ENCODE measurements around the gene BBS12. TPM values are rescaled to one million over a fixed set of nuclear protein-coding genes. Genes with fewer than 3 reads are reported as not detected.

Gene BBS12
- total RNA-seq, 4 donors from 2014 or later = 10.3 to 15.2 (median 12.3) TPM

DNA sequence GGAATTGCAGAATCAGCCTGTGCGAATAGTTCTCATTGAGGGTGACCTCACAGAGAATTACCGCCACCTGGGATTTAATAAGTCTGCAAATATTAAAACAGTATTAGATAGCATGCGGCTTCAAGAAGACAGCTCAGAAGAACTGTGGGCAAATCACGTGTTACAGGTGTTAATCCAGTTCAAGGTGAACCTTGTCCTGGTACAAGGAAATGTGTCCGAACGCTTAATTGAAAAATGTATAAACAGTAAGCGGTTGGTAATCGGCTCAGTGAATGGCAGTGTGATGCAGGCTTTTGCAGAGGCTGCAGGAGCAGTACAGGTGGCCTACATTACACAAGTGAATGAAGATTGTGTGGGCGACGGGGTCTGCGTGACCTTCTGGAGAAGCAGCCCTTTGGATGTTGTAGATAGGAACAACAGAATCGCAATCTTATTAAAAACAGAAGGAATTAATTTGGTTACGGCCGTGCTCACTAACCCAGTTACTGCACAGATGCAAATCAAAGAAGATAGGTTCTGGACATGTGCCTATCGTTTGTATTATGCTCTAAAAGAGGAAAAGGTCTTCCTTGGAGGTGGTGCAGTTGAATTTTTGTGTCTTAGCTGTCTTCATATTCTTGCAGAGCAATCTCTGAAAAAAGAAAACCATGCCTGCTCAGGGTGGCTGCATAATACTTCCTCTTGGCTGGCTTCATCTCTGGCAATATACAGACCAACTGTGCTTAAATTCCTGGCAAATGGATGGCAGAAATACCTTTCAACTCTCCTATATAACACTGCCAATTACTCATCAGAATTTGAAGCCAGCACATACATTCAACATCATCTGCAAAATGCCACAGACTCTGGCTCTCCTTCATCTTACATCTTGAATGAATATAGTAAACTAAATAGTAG lies 10.7 kb downstream of the BBS12 start:
- H3K27me3 ChIP-seq = no peaks in the 10 kb centered on the region
- peaks cover 0 to 5% of the 10 kb centered on the region in 2 donors for H3K4me1 ChIP-seq
- peaks cover 11 to 15% of the 10 kb centered on the region in 2 donors for H3K36me3 ChIP-seq
- H3K9me3 ChIP-seq = no peaks in the 10 kb centered on the region
- intact Hi-C loops (cut with DNase I) = no loop called here
- no peak overlapping the region for H3K4me3 ChIP-seq (replicated peaks in 1 of 3)
- 88 to 98% methylated on average over 15 of the region's 15 CpGs for WGBS, 2 donors
- no peak for DNase-seq
- TF ChIP-seq, protein P1, sequence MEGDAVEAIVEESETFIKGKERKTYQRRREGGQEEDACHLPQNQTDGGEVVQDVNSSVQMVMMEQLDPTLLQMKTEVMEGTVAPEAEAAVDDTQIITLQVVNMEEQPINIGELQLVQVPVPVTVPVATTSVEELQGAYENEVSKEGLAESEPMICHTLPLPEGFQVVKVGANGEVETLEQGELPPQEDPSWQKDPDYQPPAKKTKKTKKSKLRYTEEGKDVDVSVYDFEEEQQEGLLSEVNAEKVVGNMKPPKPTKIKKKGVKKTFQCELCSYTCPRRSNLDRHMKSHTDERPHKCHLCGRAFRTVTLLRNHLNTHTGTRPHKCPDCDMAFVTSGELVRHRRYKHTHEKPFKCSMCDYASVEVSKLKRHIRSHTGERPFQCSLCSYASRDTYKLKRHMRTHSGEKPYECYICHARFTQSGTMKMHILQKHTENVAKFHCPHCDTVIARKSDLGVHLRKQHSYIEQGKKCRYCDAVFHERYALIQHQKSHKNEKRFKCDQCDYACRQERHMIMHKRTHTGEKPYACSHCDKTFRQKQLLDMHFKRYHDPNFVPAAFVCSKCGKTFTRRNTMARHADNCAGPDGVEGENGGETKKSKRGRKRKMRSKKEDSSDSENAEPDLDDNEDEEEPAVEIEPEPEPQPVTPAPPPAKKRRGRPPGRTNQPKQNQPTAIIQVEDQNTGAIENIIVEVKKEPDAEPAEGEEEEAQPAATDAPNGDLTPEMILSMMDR (IDR thresholded peaks at IDR 0.05) = no peak
- no peak for TF ChIP-seq POLR2A (IDR thresholded peaks at IDR 0.05)
- H3K27ac ChIP-seq = no peak overlapping the region

DNA sequence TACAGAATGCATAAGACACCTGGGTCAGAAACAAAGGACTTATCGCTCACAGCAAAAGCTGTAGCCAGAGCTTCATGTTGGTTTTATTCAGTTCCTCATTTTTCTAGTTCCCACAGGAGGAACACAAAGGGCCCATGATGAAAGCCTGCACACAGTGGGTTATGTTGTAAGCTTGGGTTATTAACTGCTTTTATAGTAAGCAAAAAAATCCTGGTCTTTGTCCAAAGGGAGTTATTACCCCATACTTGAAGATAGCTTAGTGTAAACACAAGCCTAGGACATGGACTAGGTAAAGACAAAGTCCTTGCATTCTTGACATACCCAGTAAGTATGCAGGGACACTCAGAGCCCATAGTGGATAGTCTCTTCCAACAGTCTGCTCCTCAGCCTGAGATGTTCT lies 11.7 kb downstream of the BBS12 start:
- H3K27me3 ChIP-seq = no peaks in the 10 kb centered on the region
- H3K4me1 ChIP-seq = peaks cover 0 to 5% of the 10 kb centered on the region in 2 donors
- no peak overlapping the region for H3K4me3 ChIP-seq (replicated peaks in 1 of 3)
- intact Hi-C loops (cut with DNase I) = no loop called here
- WGBS, 2 donors = 57 to 95% methylated on average over 1 of the region's 1 CpG
- no peak overlapping the region for H3K27ac ChIP-seq
- TF ChIP-seq POLR2A (IDR thresholded peaks at IDR 0.05) = no peak
- TF ChIP-seq, protein P1 (IDR thresholded peaks at IDR 0.05) = no peak
- peaks cover 11 to 15% of the 10 kb centered on the region in 2 donors for H3K36me3 ChIP-seq
- DNase-seq = no peak
- H3K9me3 ChIP-seq = no peaks in the 10 kb centered on the region

DNA sequence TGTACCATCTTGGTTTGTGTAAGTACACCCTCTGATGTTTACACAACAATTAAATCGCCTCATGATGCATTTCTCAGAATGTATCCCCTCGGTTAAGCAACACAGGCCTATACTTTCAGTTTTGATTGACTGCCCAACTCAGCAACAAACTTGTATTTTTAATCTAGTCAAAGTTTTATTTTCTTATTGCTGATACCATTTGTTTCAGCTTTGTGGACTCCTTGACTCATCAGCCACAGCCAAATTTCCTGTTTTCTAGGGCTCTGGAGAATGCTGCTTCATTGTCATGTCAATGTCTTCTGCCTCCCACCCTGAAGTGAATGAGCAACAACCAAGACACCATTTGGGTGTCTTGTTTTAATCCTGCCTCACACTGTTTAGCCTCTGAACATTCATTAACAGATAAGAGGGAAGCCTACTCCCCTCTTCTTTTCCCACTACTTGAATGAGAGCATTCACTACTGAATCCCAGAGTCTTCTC lies 14.0 kb downstream of the BBS12 start:
- whole genome bisulfite sequencing, 2 donors = 90 to 95% methylated on average over 2 of the region's 2 CpGs
- Histone ChIP-seq H3K27ac (no peak overlapping the region), H3K9me3 (no peaks in the 10 kb centered on the region), H3K4me1 (peaks cover 0 to 5% of the 10 kb centered on the region in 2 donors), H3K36me3 (peaks cover 11 to 15% of the 10 kb centered on the region in 2 donors), H3K27me3 (no peaks in the 10 kb centered on the region), H3K4me3 (replicated peaks in 1 of 3) (no peak overlapping the region)
- TF ChIP-seq, protein P1 (IDR thresholded peaks at IDR 0.05) = no peak
- no peak for TF ChIP-seq POLR2A (IDR thresholded peaks at IDR 0.05)
- DNase-seq = no peak
- intact Hi-C loops (cut with DNase I) = no loop called here

DNA sequence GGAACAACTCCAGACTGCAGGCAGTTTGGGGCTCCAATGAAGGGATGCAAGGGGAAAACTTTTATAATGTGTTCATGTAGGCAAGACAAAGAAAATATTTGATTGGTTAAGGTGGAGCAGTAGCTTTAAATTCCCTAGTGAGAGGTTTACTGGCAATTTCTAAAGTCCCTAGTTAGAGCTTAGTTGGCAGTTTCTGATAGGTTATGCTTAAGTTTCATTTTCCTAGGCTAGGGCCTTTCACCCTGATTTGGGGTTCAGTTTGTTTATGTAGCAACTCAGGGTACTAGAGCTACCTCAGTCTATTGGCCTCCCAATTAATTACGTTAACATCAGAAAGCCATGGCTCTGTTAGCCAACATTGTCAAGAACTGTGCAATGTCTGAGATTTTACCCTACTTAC lies 14.6 kb downstream of the BBS12 start:
- H3K36me3 ChIP-seq = peaks cover 8 to 12% of the 10 kb centered on the region in 2 donors
- no peak for DNase-seq
- TF ChIP-seq, protein P1 (IDR thresholded peaks at IDR 0.05) = no peak
- TF ChIP-seq POLR2A (IDR thresholded peaks at IDR 0.05) = no peak
- no peak overlapping the region for H3K27ac ChIP-seq
- peaks cover 0 to 5% of the 10 kb centered on the region in 2 donors for H3K4me1 ChIP-seq
- H3K9me3 ChIP-seq = no peaks in the 10 kb centered on the region
- intact Hi-C loops (cut with DNase I) = no loop called here
- 25 to 100% methylated on average over 1 of the region's 1 CpG for WGBS, 2 donors
- H3K27me3 ChIP-seq = no peaks in the 10 kb centered on the region
- H3K4me3 ChIP-seq (replicated peaks in 1 of 3) = no peak overlapping the region

DNA sequence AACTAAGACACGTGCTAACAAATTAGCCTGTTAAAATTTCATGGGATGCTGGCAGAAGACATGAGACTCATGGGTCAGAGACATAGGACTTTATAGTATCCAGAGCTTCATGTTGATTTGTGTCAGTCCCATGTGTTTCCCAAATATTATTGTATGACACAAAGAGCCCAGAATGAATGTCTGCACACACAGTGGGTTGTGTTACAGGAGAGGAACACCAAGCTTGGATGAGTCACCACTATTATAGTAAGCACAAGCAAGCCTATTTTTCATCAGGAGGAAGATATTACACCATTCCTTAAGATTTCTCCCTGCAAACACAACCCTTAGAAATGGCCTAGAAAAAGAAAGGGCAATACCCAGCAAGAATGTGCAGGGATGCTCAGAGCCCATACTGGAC lies 15.4 kb downstream of the BBS12 start:
- peaks cover 0 to 5% of the 10 kb centered on the region in 2 donors for H3K4me1 ChIP-seq
- peaks cover 0 to 4% of the 10 kb centered on the region in 2 donors for H3K36me3 ChIP-seq
- H3K9me3 ChIP-seq = no peaks in the 10 kb centered on the region
- H3K27ac ChIP-seq = no peak overlapping the region
- 95 to 97% methylated on average over 1 of the region's 1 CpG for WGBS, 2 donors
- H3K27me3 ChIP-seq = no peaks in the 10 kb centered on the region
- no peak for DNase-seq
- TF ChIP-seq POLR2A (IDR thresholded peaks at IDR 0.05) = no peak
- TF ChIP-seq, protein P1 (IDR thresholded peaks at IDR 0.05) = no peak
- intact Hi-C loops (cut with DNase I) = no loop called here
- H3K4me3 ChIP-seq (replicated peaks in 1 of 3) = no peak overlapping the region
